HEK293 (cell line): ENCODE data around the gene CAMTA2.
A peak's percentile ranks its signal among the peaks of the same experiment; 100 is the strongest.

Experiments
- CTCF ChIA-PET: fragments of 350-600 bp; formaldehyde crosslinking; extraction: SDS; loops from one replicate; lab custom pipeline; 2021; ENCODE audit warnings: antibody characterized with exemption; lab: Yijun Ruan, JAX
- POLR2A ChIA-PET: fragments of 300-600 bp; formaldehyde crosslinking; extraction: SDS; loops from one replicate; lab custom pipeline; 2020; ENCODE audit warnings: antibody characterized with exemption, inconsistent platforms; lab: Yijun Ruan, JAX
- H3K27ac ChIP-seq: fragments of 200-500 bp; sonication (Bioruptor generic); 2 replicates; pipeline ENCODE4 v1.5.1; 2014; ENCODE audit warnings: low read depth, low read length, control low read depth, inconsistent platforms; ENCODE audit errors: extremely low read depth
- H3K36me3 ChIP-seq, 2 experiments: fragments of 200-500 bp in 1 of 2; sonication (Bioruptor generic) in 1 of 2; 1 replicate in 1 of 2; 2 replicates in 1 of 2; pipeline ENCODE4 v1.5.1; 2014 to 2017; ENCODE audit warnings: inconsistent platforms in 2 of 2, low read length in 2 of 2; ENCODE audit not compliant: control insufficient read depth in 2 of 2, insufficient read depth in 1 of 2
- H3K4me1 ChIP-seq: fragments of 200-500 bp; sonication (Bioruptor generic); 2 replicates; pipeline ENCODE4 v1.5.1; 2014; ENCODE audit warnings: mild to moderate bottlenecking, low read length, inconsistent platforms; ENCODE audit not compliant: control insufficient read depth, insufficient read depth
- H3K4me3 ChIP-seq: 2 replicates; pipeline ENCODE4 v1.5.1; 2011; ENCODE audit warnings: low read depth, mild to moderate bottlenecking, control low read depth, low read length, moderate library complexity
- H3K9me3 ChIP-seq: fragments of 200-500 bp; sonication (Bioruptor generic); 2 replicates; pipeline ENCODE4 v1.5.1; 2014; ENCODE audit warnings: low read depth, low read length, inconsistent platforms; ENCODE audit not compliant: control insufficient read depth, insufficient read depth
- KLF1 ChIP-seq: fragments of 450-650 bp; formaldehyde crosslinking; IDR thresholded peaks from 2 replicates; pipeline ENCODE4 v1.5.1; 2016; ENCODE audit warnings: missing biosample characterization, missing genetic modification characterization
- PRDM10 ChIP-seq: fragments of 450-650 bp; formaldehyde crosslinking; IDR thresholded peaks from 2 replicates; pipeline ENCODE4 v1.5.1; 2016; ENCODE audit warnings: missing biosample characterization, missing genetic modification characterization
- PRDM4 ChIP-seq: fragments of 450-650 bp; formaldehyde crosslinking; IDR thresholded peaks from 2 replicates; pipeline ENCODE4 v1.5.1; 2017; ENCODE audit warnings: missing biosample characterization, missing genetic modification characterization
- PRDM6 ChIP-seq: fragments of 450-650 bp; formaldehyde crosslinking; IDR thresholded peaks from 2 replicates; pipeline ENCODE4 v1.5.1; 2017; ENCODE audit warnings: missing biosample characterization, missing genetic modification characterization
- SETDB1 ChIP-seq: IDR thresholded peaks from one replicate; pipeline ENCODE4 v1.6.1; 2017; ENCODE audit warnings: mild to moderate bottlenecking, low read length, moderate library complexity, mixed read lengths; ENCODE audit not compliant: insufficient read length
- TSHZ1 ChIP-seq: fragments of 450-650 bp; formaldehyde crosslinking; IDR thresholded peaks from 2 replicates; pipeline ENCODE4 v1.5.1; 2016; ENCODE audit warnings: missing biosample characterization, missing genetic modification characterization, borderline replicate concordance
- WT1 ChIP-seq: fragments of 450-650 bp; formaldehyde crosslinking; IDR thresholded peaks from 2 replicates; pipeline ENCODE4 v1.5.1; 2016; ENCODE audit warnings: missing biosample characterization, missing genetic modification characterization
- ZBTB17 ChIP-seq: fragments of 450-650 bp; formaldehyde crosslinking; IDR thresholded peaks from 2 replicates; pipeline ENCODE4 v1.5.1; 2016; ENCODE audit warnings: missing biosample characterization, missing genetic modification characterization
- ZBTB48 ChIP-seq: fragments of 450-650 bp; formaldehyde crosslinking; IDR thresholded peaks from 2 replicates; pipeline ENCODE4 v1.5.1; 2016; ENCODE audit warnings: missing biosample characterization, missing genetic modification characterization
- ZNF202 ChIP-seq: fragments of 450-650 bp; formaldehyde crosslinking; IDR thresholded peaks from 2 replicates; pipeline ENCODE4 v1.5.1; 2016; ENCODE audit warnings: missing biosample characterization, missing genetic modification characterization, borderline replicate concordance
- ZNF518A ChIP-seq: fragments of 450-650 bp; formaldehyde crosslinking; conservative IDR thresholded peaks from 2 replicates; pipeline ENCODE4 v1.5.1; 2016; ENCODE audit warnings: low read depth, missing biosample characterization, missing genetic modification characterization
- ZNF544 ChIP-seq: fragments of 450-650 bp; formaldehyde crosslinking; IDR thresholded peaks from 2 replicates; pipeline ENCODE4 v1.5.0; 2017; ENCODE audit warnings: missing biosample characterization, missing genetic modification characterization
- ZNF600 ChIP-seq: fragments of 450-650 bp; formaldehyde crosslinking; IDR thresholded peaks from 2 replicates; pipeline ENCODE4 v1.5.1; 2016; ENCODE audit warnings: missing biosample characterization, missing genetic modification characterization
- ZNF629 ChIP-seq: fragments of 450-650 bp; formaldehyde crosslinking; IDR thresholded peaks from 2 replicates; pipeline ENCODE4 v1.5.1; 2017; ENCODE audit warnings: missing biosample characterization, missing genetic modification characterization
- ZNF776 ChIP-seq: fragments of 450-650 bp; formaldehyde crosslinking; IDR thresholded peaks from 2 replicates; pipeline ENCODE4 v1.5.0; 2017; ENCODE audit warnings: missing biosample characterization, missing genetic modification characterization, borderline replicate concordance
- ZNF792 ChIP-seq: fragments of 450-650 bp; formaldehyde crosslinking; IDR thresholded peaks from 2 replicates; pipeline ENCODE4 v1.5.1; 2016; ENCODE audit warnings: missing biosample characterization, missing genetic modification characterization
- ZXDB ChIP-seq: fragments of 450-650 bp; formaldehyde crosslinking; IDR thresholded peaks from 2 replicates; pipeline ENCODE4 v1.5.1; 2016; ENCODE audit warnings: missing biosample characterization, missing genetic modification characterization

Gene CAMTA2

GRCh38 chr17:4939796-4940554 is 47.5 kb downstream of the CAMTA2 start, which contains the start of the genes RNF167 and SLC25A11 (continued):
- TF ChIP-seq ZNF518A (tag by site-specific recombination) (peak; percentile 82), ZBTB17 (tag by site-specific recombination) (peak; percentile 76), ZNF776 (no peak), PRDM10 (tag by site-specific recombination) (peak; percentile 76), ZXDB (tag by site-specific recombination) (peak; percentile 84)

- Histone ChIP-seq H3K4me1 (peaks cover 9% of the 10 kb centered on the region), H3K27ac (peak overlapping the region; percentile 93), H3K36me3 (peaks cover 38 to 68% of the 10 kb centered on the region in 2 experiments), H3K4me3 (peak overlapping the region; percentile 87), H3K9me3 (no peaks in the 10 kb centered on the region)
- ChIA-PET CTCF (interaction anchor here (0.5 to 3.0 kb wide), 9 partner anchors 9 to 1060 kb away, joined by 3 to 20 read pairs (median 3); partner anchors contain the start of genes CHRNE and PFN1), POLR2A (interaction anchor here (0.6 to 3.4 kb wide), 21 partner anchors 10 to 252 kb away, joined by 3 to 109 read pairs (median 9); partner anchors contain the start of genes CAMTA2, CHRNE, ENO3 and INCA1)
- TF ChIP-seq KLF1 (no peak), TSHZ1 (tag by site-specific recombination) (0 out of 2 replicates have a peak, but pooled peaks have one; percentile 15), PRDM6 (tag by site-specific recombination) (no peak), ZBTB48 (peak; percentile 51; the same call in 1 of the 2 replicates), SETDB1 (no peak), ZNF792 (tag by site-specific recombination) (no peak), ZNF629 (no peak), ZNF202 (tag by site-specific recombination) (no peak), PRDM4 (no peak), ZNF544 (tag by site-specific recombination) (no peak), ZNF600 (peak; percentile 46; the same call in 1 of the 2 replicates), WT1 (tag by site-specific recombination) (peak; percentile 31; the same call in 1 of the 2 replicates)
These were observed 48.0 kb downstream of the CAMTA2 start for GRCh38 chr17:4939546-4939795.
